ENCODE measurements around the gene DOCK6.

Gene DOCK6

DNA sequence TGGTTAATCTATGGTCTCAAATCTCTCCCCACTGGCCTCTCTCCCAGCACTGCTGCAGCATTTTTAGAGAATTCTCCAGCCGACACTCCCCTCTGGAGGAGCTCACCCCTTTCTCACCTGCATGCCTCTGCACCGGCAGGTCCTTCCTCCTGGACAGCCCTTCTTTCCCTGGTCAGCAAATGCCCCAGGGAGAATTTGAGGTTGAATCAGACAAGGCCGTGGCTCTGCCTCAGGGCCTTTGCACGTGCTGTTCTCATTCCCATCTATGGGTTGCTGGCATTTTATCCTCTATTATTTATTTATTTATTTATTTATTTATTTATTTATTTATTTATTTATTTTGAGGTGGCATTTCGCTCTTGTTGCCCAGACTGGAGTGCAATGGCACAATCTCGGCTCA lies 1.4 kb upstream of the DOCK6 start:
- Histone ChIP-seq H3K79me1 (ENCODE audit: low read length) (peaks cover 7% of the 10 kb centered on the region), H3K9ac (ENCODE audit: low read length) (no peak overlapping the region), H3K27ac (ENCODE audit: low read depth, low read length) (no peak overlapping the region), H3K36me3 (ENCODE audit: control insufficient read depth in 1 of 2, insufficient read depth in 2 of 2, low read length in 2 of 2) (no peaks in the 10 kb centered on the region), H2BK12ac (ENCODE audit: low read length) (no peak overlapping the region), H3K4me1 (ENCODE audit: control insufficient read depth in 1 of 2, insufficient read depth in 2 of 2, low read length in 2 of 2) (peaks cover 7 to 10% of the 10 kb centered on the region in 2 experiments), H2BK120ac (ENCODE audit: insufficient read depth, low read length, poor library complexity) (no peak overlapping the region), H3K27me3 (ENCODE audit: insufficient read depth, low read length) (no peaks in the 10 kb centered on the region), H3K23ac (ENCODE audit: low read length) (no peak overlapping the region), H4K12ac (ENCODE audit: low read depth, low read length) (no peak overlapping the region), H4K8ac (ENCODE audit: low read depth, low read length) (no peak overlapping the region), H4K91ac (ENCODE audit: low read depth, low read length) (no peak overlapping the region), H3K14ac (ENCODE audit: low read length) (no peak overlapping the region), H2AFZ (ENCODE audit: insufficient read depth, low read length, poor library complexity) (no peak overlapping the region), H3K9me3 (ENCODE audit: insufficient read depth, low read depth, low read length) (peaks cover 2% of the 10 kb centered on the region), H3K4me3 (ENCODE audit: low read depth, low read length) (no peak overlapping the region), H3K79me2 (ENCODE audit: control insufficient read depth, insufficient read depth, low read length, poor library complexity) (peaks cover 5% of the 10 kb centered on the region), H2AK5ac (ENCODE audit: low read length) (no peak overlapping the region), H3K4me2 (ENCODE audit: low read length) (no peak overlapping the region), H3K18ac (ENCODE audit: low read length) (no peak overlapping the region), H2BK5ac (ENCODE audit: low read depth, low read length, poor library complexity) (no peak overlapping the region), H3K4ac (ENCODE audit: low read depth, low read length) (no peak overlapping the region)
- DNase-seq = peak; percentile 27 to 52
- WGBS (ENCODE audit: extremely low coverage, insufficient coverage, insufficient read length) = no CpG with 5 or more reads among the region's 6 CpGs

DNA sequence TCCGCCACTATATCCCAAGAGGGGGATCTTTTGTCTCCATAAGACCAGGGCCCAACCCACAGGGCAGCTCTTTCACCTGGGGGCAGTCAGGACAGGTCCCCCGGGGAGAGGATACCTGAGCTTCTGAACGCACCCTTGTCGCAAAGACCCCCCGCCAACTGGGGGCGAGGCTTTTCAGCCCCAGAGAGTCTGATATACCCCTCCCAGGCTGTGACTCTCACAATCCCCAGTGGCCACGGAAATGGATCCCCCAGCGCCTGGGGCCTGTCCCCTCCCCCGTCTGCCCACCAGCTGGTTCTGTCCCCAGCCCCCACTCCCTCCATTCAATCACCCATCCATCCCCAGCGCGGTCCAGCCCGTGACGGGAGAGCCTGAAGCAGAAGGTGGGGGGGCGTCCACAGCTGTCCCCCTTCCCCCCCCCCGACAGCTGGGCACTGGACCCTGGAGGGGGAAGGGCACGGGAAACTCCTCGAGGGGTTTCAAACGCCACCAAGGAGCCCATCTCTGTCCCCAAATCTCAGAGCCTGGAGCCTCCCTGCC lies 823 bp downstream of the DOCK6 start:
- no peak for DNase-seq
- Histone ChIP-seq H3K9ac (ENCODE audit: low read length) (peak overlapping the region; percentile 8), H3K9me3 (ENCODE audit: insufficient read depth, low read depth, low read length) (peaks cover 2% of the 10 kb centered on the region), H3K18ac (ENCODE audit: low read length) (peak overlapping the region; percentile 49), H2AK5ac (ENCODE audit: low read length) (peak overlapping the region; percentile 40), H3K79me1 (ENCODE audit: low read length) (peaks cover 6% of the 10 kb centered on the region), H3K4me2 (ENCODE audit: low read length) (peak overlapping the region; percentile 93), H2BK5ac (ENCODE audit: low read depth, low read length, poor library complexity) (peak overlapping the region; percentile 27), H3K4me1 (ENCODE audit: control insufficient read depth in 1 of 2, insufficient read depth in 2 of 2, low read length in 2 of 2) (peaks cover 7 to 9% of the 10 kb centered on the region in 2 experiments), H3K4ac (ENCODE audit: low read depth, low read length) (peak overlapping the region; percentile 73), H4K12ac (ENCODE audit: low read depth, low read length) (peak overlapping the region; percentile 77), H4K8ac (ENCODE audit: low read depth, low read length) (peak overlapping the region; percentile 85), H2BK12ac (ENCODE audit: low read length) (no peak overlapping the region), H3K23ac (ENCODE audit: low read length) (no peak overlapping the region), H3K36me3 (ENCODE audit: control insufficient read depth in 1 of 2, insufficient read depth in 2 of 2, low read length in 2 of 2) (no peaks in the 10 kb centered on the region), H3K4me3 (ENCODE audit: low read depth, low read length) (peak overlapping the region; percentile 68), H2BK120ac (ENCODE audit: insufficient read depth, low read length, poor library complexity) (peak overlapping the region; percentile 33), H3K79me2 (ENCODE audit: control insufficient read depth, insufficient read depth, low read length, poor library complexity) (peaks cover 5% of the 10 kb centered on the region), H2AFZ (ENCODE audit: insufficient read depth, low read length, poor library complexity) (peak overlapping the region; percentile 91), H4K91ac (ENCODE audit: low read depth, low read length) (peak overlapping the region; percentile 66), H3K27me3 (ENCODE audit: insufficient read depth, low read length) (no peaks in the 10 kb centered on the region), H3K14ac (ENCODE audit: low read length) (peak overlapping the region; percentile 78), H3K27ac (ENCODE audit: low read depth, low read length) (no peak overlapping the region)
- no CpG with 5 or more reads among the region's 18 CpGs for WGBS (ENCODE audit: extremely low coverage, insufficient coverage, insufficient read length)

DNA sequence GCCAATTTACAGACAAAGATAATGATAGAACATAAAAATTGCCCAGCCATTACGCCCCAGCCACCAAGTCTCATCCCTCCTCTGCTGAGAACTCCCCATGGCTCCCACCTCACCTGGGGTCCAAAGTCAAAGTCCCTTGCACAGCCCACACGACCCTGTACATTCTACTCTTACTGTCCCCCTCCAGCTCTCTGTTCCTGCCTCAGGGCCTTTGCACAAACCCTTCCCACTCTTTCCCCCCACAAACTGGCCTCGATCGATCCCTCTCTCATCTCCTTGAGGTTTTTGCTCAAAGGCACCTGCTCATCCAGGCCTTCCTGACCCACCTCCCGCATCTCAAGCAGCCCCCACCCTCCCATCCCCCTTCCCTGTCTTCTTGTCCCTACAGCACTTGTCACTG lies 1.3 kb downstream of the DOCK6 start:
- DNase-seq = no peak
- no peak overlapping the region for H3K9ac ChIP-seq (ENCODE audit: low read length)
- peaks cover 2% of the 10 kb centered on the region for H3K9me3 ChIP-seq (ENCODE audit: insufficient read depth, low read depth, low read length)
- H2BK5ac ChIP-seq (ENCODE audit: low read depth, low read length, poor library complexity) = no peak overlapping the region
- H3K27ac ChIP-seq (ENCODE audit: low read depth, low read length) = no peak overlapping the region
- H2BK120ac ChIP-seq (ENCODE audit: insufficient read depth, low read length, poor library complexity) = no peak overlapping the region
- peaks cover 7 to 9% of the 10 kb centered on the region in 2 experiments for H3K4me1 ChIP-seq (ENCODE audit: control insufficient read depth in 1 of 2, insufficient read depth in 2 of 2, low read length in 2 of 2)
- H3K14ac ChIP-seq (ENCODE audit: low read length) = no peak overlapping the region
- no peaks in the 10 kb centered on the region for H3K36me3 ChIP-seq (ENCODE audit: control insufficient read depth in 1 of 2, insufficient read depth in 2 of 2, low read length in 2 of 2)
- WGBS (ENCODE audit: extremely low coverage, insufficient coverage, insufficient read length) = no CpG with 5 or more reads among the region's 5 CpGs
- H4K91ac ChIP-seq (ENCODE audit: low read depth, low read length) = no peak overlapping the region
- no peak overlapping the region for H3K23ac ChIP-seq (ENCODE audit: low read length)
- H3K4ac ChIP-seq (ENCODE audit: low read depth, low read length) = no peak overlapping the region
- no peak overlapping the region for H3K4me3 ChIP-seq (ENCODE audit: low read depth, low read length)
- H3K18ac ChIP-seq (ENCODE audit: low read length) = no peak overlapping the region
- H4K8ac ChIP-seq (ENCODE audit: low read depth, low read length) = no peak overlapping the region
- H3K4me2 ChIP-seq (ENCODE audit: low read length) = no peak overlapping the region
- H3K79me1 ChIP-seq (ENCODE audit: low read length) = peaks cover 6% of the 10 kb centered on the region
- no peak overlapping the region for H4K12ac ChIP-seq (ENCODE audit: low read depth, low read length)
- H2BK12ac ChIP-seq (ENCODE audit: low read length) = no peak overlapping the region
- no peak overlapping the region for H2AK5ac ChIP-seq (ENCODE audit: low read length)
- H3K27me3 ChIP-seq (ENCODE audit: insufficient read depth, low read length) = no peaks in the 10 kb centered on the region
- peaks cover 5% of the 10 kb centered on the region for H3K79me2 ChIP-seq (ENCODE audit: control insufficient read depth, insufficient read depth, low read length, poor library complexity)
- no peak overlapping the region for H2AFZ ChIP-seq (ENCODE audit: insufficient read depth, low read length, poor library complexity)

DNA sequence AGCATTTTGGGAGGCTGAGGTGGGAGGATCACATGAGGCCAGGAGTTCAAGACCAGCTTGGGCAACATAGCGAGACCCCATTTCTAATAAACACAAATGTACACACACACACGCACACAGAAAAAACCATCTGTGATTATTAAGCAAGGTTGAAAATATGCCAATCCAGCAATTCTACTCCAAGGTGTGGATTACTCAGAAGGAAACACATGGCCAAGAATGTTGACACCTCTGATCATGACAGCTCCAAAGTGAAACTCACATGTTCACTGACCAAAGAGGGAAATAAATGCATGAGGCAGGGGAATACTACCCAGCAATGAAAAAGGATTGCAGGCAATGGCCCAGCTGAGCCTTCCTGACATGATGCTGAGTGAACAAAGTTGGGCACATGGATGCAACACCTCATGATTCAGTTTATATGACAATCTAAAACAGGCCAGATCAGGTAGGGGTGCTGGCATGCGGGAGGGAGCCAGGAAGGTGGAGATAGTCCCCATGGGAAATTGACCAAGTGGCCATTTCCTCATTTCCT lies 4.4 kb downstream of the DOCK6 start:
- Histone ChIP-seq H3K4me3 (ENCODE audit: low read depth, low read length) (no peak overlapping the region), H3K27me3 (ENCODE audit: insufficient read depth, low read length) (no peaks in the 10 kb centered on the region)

More for the DNA sequence above, 4.4 kb downstream of the DOCK6 start:
- no peak overlapping the region for H2BK12ac ChIP-seq (ENCODE audit: low read length)
- H2AK5ac ChIP-seq (ENCODE audit: low read length) = no peak overlapping the region
- no peak overlapping the region for H2AFZ ChIP-seq (ENCODE audit: insufficient read depth, low read length, poor library complexity)
- H2BK120ac ChIP-seq (ENCODE audit: insufficient read depth, low read length, poor library complexity) = no peak overlapping the region
- H2BK5ac ChIP-seq (ENCODE audit: low read depth, low read length, poor library complexity) = no peak overlapping the region
- no peaks in the 10 kb centered on the region for H3K36me3 ChIP-seq (ENCODE audit: control insufficient read depth in 1 of 2, insufficient read depth in 2 of 2, low read length in 2 of 2)
- no peak overlapping the region for H3K9ac ChIP-seq (ENCODE audit: low read length)
- H3K27ac ChIP-seq (ENCODE audit: low read depth, low read length) = no peak overlapping the region
- no peak for DNase-seq
- WGBS (ENCODE audit: extremely low coverage, insufficient coverage, insufficient read length) = no CpG with 5 or more reads among the region's 3 CpGs
- no peak overlapping the region for H3K4me2 ChIP-seq (ENCODE audit: low read length)
- peaks cover under 1% of the 10 kb centered on the region for H3K9me3 ChIP-seq (ENCODE audit: insufficient read depth, low read depth, low read length)
- no peak overlapping the region for H4K91ac ChIP-seq (ENCODE audit: low read depth, low read length)
- H3K18ac ChIP-seq (ENCODE audit: low read length) = no peak overlapping the region
- no peak overlapping the region for H4K12ac ChIP-seq (ENCODE audit: low read depth, low read length)
- H4K8ac ChIP-seq (ENCODE audit: low read depth, low read length) = no peak overlapping the region
- H3K4me1 ChIP-seq (ENCODE audit: control insufficient read depth in 1 of 2, insufficient read depth in 2 of 2, low read length in 2 of 2) = peaks cover 4 to 12% of the 10 kb centered on the region in 2 experiments
- H3K23ac ChIP-seq (ENCODE audit: low read length) = no peak overlapping the region
- H3K79me2 ChIP-seq (ENCODE audit: control insufficient read depth, insufficient read depth, low read length, poor library complexity) = peaks cover 5% of the 10 kb centered on the region
- no peak overlapping the region for H3K14ac ChIP-seq (ENCODE audit: low read length)
- H3K4ac ChIP-seq (ENCODE audit: low read depth, low read length) = no peak overlapping the region
- H3K79me1 ChIP-seq (ENCODE audit: low read length) = peaks cover 6% of the 10 kb centered on the region
